ENCODE results near the gene NOTUM. TPM values are rescaled to one million over a fixed set of nuclear protein-coding genes. Genes with fewer than 3 reads are reported as not detected.

Gene NOTUM
- total and polyA plus RNA-seq, 9 of the 15 experiments (the other 6 are each of a cell fraction or from before 2014, with no cell fraction given) = 0.03 to 14.0 (median 4.1) TPM

- TF ChIP-seq NRF1 (conservative IDR thresholded peaks at IDR 0.05 in 1 of 2, IDR thresholded peaks at IDR 0.05 in 1 of 2) (peak; percentile 88 to 90), CBFA2T2 (conservative IDR thresholded peaks at IDR 0.05) (no peak; the same call in 1 of the 2 replicates), HDAC2 (IDR thresholded peaks at IDR 0.05) (no peak), SLC30A9 (CRISPR knock-in tag; IDR thresholded peaks at IDR 0.05) (no peak), MNT (conservative IDR thresholded peaks at IDR 0.05) (0 out of 4 replicates have a peak, but pooled peaks of 1 of the 2 experiments have one; percentile 6), CEBPB (tag; IDR thresholded peaks at IDR 0.05) (no peak), SMAD3 (CRISPR knock-in tag; conservative IDR thresholded peaks at IDR 0.05) (no peak), CC2D1A (IDR thresholded peaks at IDR 0.05) (no peak), BCL6 (CRISPR knock-in tag; IDR thresholded peaks at IDR 0.05) (no peak), ZNF408 (CRISPR knock-in tag; IDR thresholded peaks at IDR 0.05; ENCODE audit: low read depth) (no peak), ZNF121 (CRISPR knock-in tag; conservative IDR thresholded peaks at IDR 0.05) (no peak), NEUROD1 (IDR thresholded peaks at IDR 0.05; ENCODE audit: borderline replicate concordance, low read depth, low read length, partially characterized antibody) (no peak), CHD1 (IDR thresholded peaks at IDR 0.05; ENCODE audit: low read length) (peak; percentile 69), TAF1 (IDR thresholded peaks at IDR 0.05; ENCODE audit: control insufficient read depth, extremely low read depth, insufficient read depth, low read length, severe bottlenecking) (peak; percentile 52), HNRNPL (IDR thresholded peaks at IDR 0.05; ENCODE audit: low read depth, low read length) (peak; percentile 78; the same call in 1 of the 2 replicates), RBM14 (IDR thresholded peaks at IDR 0.05; ENCODE audit: borderline replicate concordance, insufficient read depth, low read depth, low read length) (no peak), ZFX (CRISPR knock-in tag; IDR thresholded peaks at IDR 0.05) (no peak), CTBP1 (IDR thresholded peaks at IDR 0.05; ENCODE audit: borderline replicate concordance) (peak; percentile 14; the same call in 1 of the 2 replicates), GATAD2B (IDR thresholded peaks at IDR 0.05; ENCODE audit: borderline replicate concordance) (no peak), ARID3A (IDR thresholded peaks at IDR 0.05; ENCODE audit: borderline replicate concordance, low read depth, low read length) (no peak), ZNF551 (CRISPR knock-in tag; IDR thresholded peaks at IDR 0.05) (no peak), ZNF239 (CRISPR knock-in tag; IDR thresholded peaks at IDR 0.05) (no peak), E2F3 (CRISPR knock-in tag; IDR thresholded peaks at IDR 0.05) (no peak)
- TF ChIP-seq, protein P1, sequence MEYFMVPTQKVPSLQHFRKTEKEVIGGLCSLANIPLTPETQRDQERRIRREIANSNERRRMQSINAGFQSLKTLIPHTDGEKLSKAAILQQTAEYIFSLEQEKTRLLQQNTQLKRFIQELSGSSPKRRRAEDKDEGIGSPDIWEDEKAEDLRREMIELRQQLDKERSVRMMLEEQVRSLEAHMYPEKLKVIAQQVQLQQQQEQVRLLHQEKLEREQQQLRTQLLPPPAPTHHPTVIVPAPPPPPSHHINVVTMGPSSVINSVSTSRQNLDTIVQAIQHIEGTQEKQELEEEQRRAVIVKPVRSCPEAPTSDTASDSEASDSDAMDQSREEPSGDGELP (CRISPR knock-in tag; IDR thresholded peaks at IDR 0.05; ENCODE audit: borderline replicate concordance) = peak; percentile 68
Measured at GRCh38 chr17:81922566-81923301, 38.3 kb downstream of the NOTUM start (continued).
